ENCODE data around the gene CRYGN. TPM values are rescaled to one million over a fixed set of nuclear protein-coding genes. Genes with fewer than 3 reads are reported as not detected.

CRYGN gene
- total RNA-seq, 3 donors from 2014 or later: 0.51 TPM; not detected in 2

DNA sequence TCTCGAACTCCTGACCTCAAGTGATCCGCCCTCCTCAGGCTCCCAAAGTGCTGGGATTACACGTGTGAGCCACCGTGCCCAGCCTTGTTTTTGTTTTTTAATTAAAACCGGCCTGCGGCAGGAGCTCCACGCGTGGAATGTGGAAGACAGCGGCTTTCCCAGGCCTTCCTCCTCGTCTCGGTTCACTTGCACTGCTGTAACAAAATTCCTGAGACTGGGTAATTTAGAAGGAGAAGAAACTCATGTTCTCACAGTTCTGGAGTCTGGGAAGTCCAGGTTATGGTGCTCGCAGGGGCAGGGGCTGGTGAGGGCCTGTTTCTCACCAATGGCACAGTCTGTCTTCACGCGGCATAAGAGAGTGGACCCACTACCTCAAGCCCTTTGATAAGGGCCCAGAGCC, 14.4 kb upstream of the CRYGN start:
- Histone ChIP-seq H3K4me1 (ENCODE audit: low read depth) (peaks cover 4% of the 10 kb centered on the region), H3K4me3 (no peak overlapping the region), H3K36me3 (ENCODE audit: low read depth) (no peaks in the 10 kb centered on the region), H3K9me3 (no peaks in the 10 kb centered on the region)
- intact Hi-C loops (cut with DNase I, micrococcal nuclease): loop anchor here in 1 of 2 donors (10.0 kb wide), 2 partner anchors 140 to 300 kb away; no protein-coding TSS in a partner anchor
- TF ChIP-seq, protein P1, sequence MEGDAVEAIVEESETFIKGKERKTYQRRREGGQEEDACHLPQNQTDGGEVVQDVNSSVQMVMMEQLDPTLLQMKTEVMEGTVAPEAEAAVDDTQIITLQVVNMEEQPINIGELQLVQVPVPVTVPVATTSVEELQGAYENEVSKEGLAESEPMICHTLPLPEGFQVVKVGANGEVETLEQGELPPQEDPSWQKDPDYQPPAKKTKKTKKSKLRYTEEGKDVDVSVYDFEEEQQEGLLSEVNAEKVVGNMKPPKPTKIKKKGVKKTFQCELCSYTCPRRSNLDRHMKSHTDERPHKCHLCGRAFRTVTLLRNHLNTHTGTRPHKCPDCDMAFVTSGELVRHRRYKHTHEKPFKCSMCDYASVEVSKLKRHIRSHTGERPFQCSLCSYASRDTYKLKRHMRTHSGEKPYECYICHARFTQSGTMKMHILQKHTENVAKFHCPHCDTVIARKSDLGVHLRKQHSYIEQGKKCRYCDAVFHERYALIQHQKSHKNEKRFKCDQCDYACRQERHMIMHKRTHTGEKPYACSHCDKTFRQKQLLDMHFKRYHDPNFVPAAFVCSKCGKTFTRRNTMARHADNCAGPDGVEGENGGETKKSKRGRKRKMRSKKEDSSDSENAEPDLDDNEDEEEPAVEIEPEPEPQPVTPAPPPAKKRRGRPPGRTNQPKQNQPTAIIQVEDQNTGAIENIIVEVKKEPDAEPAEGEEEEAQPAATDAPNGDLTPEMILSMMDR (IDR thresholded peaks at IDR 0.05): no peak
- no peak for DNase-seq
- no peak for ATAC-seq

- no peak overlapping the region for H3K4me3 ChIP-seq
- no peaks in the 10 kb centered on the region for H3K4me1 ChIP-seq (ENCODE audit: low read depth)
- DNase-seq: peak in 1 of 3 donors; percentile 14
- intact Hi-C loops (cut with DNase I, micrococcal nuclease): loop anchor here in 1 of 2 donors (10.0 kb wide), 2 partner anchors 139 to 301 kb away; no protein-coding TSS in a partner anchor
- H3K9me3 ChIP-seq: no peaks in the 10 kb centered on the region
- TF ChIP-seq, protein P1 (IDR thresholded peaks at IDR 0.05): no peak
- no peak for ATAC-seq
- no peaks in the 10 kb centered on the region for H3K36me3 ChIP-seq (ENCODE audit: low read depth)
Measured at GRCh38 chr7:151453326-151453791, 13.4 kb upstream of the CRYGN start.

GRCh38 chr7:151452680-151453325, 12.9 kb upstream of the CRYGN start:
- DNase-seq (peak in 1 of 3 donors; percentile 3), ATAC-seq (no peak)
- H3K4me3 ChIP-seq: no peak overlapping the region
- no peaks in the 10 kb centered on the region for H3K36me3 ChIP-seq (ENCODE audit: low read depth)
- intact Hi-C loops (cut with DNase I, micrococcal nuclease): loop anchor here in 1 of 2 donors (10.0 kb wide), 2 partner anchors 138 to 302 kb away; no protein-coding TSS in a partner anchor
- TF ChIP-seq, protein P1 (IDR thresholded peaks at IDR 0.05): no peak
- no peaks in the 10 kb centered on the region for H3K9me3 ChIP-seq
- no peaks in the 10 kb centered on the region for H3K4me1 ChIP-seq (ENCODE audit: low read depth)

- Histone ChIP-seq H3K4me1 (ENCODE audit: low read depth) (no peaks in the 10 kb centered on the region), H3K36me3 (ENCODE audit: low read depth) (no peaks in the 10 kb centered on the region), H3K9me3 (no peaks in the 10 kb centered on the region), H3K4me3 (no peak overlapping the region)
- ATAC-seq (no peak), DNase-seq (peak in 1 of 3 donors; percentile 20)
- TF ChIP-seq, protein P1 (IDR thresholded peaks at IDR 0.05): no peak
- intact Hi-C loops (cut with DNase I, micrococcal nuclease): loop anchor here in 1 of 2 donors (10.0 kb wide), 2 partner anchors 137 to 303 kb away; no protein-coding TSS in a partner anchor
Measured at GRCh38 chr7:151451626-151452571, 12.0 kb upstream of the CRYGN start.

GRCh38 chr7:151451156-151451555, 11.2 kb upstream of the CRYGN start:
- TF ChIP-seq, protein P1 (IDR thresholded peaks at IDR 0.05): no peak
- DNase-seq (peak in 1 of 3 donors; percentile 15), ATAC-seq (no peak)
- H3K9me3 ChIP-seq: no peaks in the 10 kb centered on the region
- H3K4me3 ChIP-seq: no peak overlapping the region
- H3K36me3 ChIP-seq (ENCODE audit: low read depth): no peaks in the 10 kb centered on the region
- intact Hi-C loops (cut with DNase I, micrococcal nuclease): loop anchor here in 1 of 2 donors (10.0 kb wide), 2 partner anchors 136 to 304 kb away; no protein-coding TSS in a partner anchor
- H3K4me1 ChIP-seq (ENCODE audit: low read depth): no peaks in the 10 kb centered on the region
